ENCODE measurements around the gene MUC4.

- no peak for TF ChIP-seq CTCF (IDR thresholded peaks at IDR 0.05; ENCODE audit: insufficient read depth, low read length, poor library complexity, severe bottlenecking)
- no peak for TF ChIP-seq EZH2phosphoT487 (conservative IDR thresholded peaks at IDR 0.05; ENCODE audit: low read length)
Measured at GRCh38 chr3:195709676-195710085, 102.0 kb downstream of the MUC4 start.

Data from SU-DHL-6 (cell line).